ENCODE data around the gene E2F2. TPM values are rescaled to one million over a fixed set of nuclear protein-coding genes. Genes with fewer than 3 reads are reported as not detected.
A peak's percentile ranks its signal among the peaks of the same experiment; 100 is the strongest.

The E2F2 gene
- total RNA-seq, 1 donor from 2014 or later: 32.0 TPM

DNA sequence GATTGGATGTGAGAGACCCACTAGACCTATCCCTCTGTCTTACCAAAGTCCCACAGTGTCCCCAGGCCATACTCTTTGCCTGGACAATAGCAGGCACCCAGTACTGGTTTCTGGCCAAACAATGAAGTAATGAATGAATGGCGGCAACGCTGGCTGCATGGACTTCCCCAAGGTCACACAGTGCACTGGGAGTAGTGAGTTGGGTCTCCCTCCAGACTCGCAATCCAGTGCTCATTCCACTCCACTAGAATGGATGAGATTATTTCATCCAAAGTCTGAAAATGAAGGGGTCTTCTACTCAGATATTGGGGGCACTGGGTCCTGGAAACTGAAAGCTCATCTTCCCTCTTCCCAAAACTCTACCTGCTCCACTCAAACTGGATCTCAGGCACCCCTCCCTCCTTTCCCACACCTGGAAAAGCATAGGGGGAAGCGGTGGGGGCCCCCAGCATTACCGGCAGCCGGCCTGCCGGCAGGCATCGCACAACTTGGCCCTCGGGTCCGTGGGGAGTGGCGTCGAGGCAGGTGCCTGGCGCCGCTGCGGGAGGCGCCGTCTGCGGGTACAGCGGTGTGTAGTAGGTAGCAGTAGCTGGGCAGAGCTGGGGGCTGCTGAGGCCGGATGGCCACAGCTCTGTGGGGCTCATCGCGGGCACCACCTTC is 816 bp downstream of the E2F2 start:
- Mint-ChIP-seq H3K27ac (peak overlapping the region; percentile 84), H3K27me3 (ENCODE audit: insufficient read depth) (no peaks in the 10 kb centered on the region), H3K36me3 (ENCODE audit: low read depth) (peaks cover 7% of the 10 kb centered on the region), H3K4me3 (peak overlapping the region; percentile 85), H3K4me1 (ENCODE audit: low read depth) (peaks cover 84% of the 10 kb centered on the region), H3K9me3 (no peaks in the 10 kb centered on the region)
- intact Hi-C loops (cut with micrococcal nuclease): loop anchor here (2.0 to 5.0 kb wide), 2 partner anchors 185 to 212 kb away; partner anchors contain the start of genes ELOA and HNRNPR
- DNase-seq (ENCODE audit: low spot score): no peak

DNA sequence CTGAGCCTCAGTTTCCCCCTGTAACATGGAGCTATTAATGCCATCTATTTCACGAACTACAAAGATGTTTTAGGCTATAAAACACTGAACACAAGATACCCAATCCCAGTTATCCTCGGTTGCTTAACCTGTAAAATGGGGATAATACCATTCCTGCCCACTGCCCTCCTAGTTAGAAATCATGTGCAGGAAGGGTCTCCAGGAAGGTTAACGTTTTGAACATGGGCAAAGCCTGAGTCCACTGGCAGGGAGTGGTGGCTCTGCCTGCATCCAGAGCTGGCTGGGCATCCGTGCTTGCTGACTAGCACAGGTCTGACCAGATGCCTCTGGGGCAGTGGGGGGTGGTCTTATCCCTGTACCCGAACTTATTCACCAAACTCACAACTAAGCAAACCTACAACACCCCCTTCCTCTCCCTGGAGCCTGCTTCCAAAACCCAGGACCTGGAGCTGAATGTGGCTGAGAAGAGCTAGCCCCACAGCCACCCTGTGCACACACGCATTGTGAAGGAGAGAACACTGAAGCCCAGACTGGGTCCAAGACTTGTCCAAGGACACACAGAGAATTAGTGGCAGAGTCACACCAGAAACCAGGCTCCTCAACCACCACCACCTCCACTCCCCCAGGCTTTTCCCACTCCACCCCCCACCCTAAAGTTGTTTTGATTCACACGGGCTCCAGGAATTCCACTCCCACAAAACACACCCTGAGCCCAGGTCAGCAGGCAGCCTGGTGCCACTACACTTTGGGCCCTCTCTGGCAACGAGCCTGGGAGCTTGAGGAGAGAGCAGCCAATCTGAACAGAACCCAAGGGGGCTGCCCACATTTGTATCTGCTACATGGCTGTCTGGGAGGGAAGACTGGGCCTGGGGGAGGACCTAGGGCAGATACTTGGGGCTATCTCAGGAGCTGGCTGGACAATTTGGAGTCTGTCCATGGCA is 1.6 kb downstream of the E2F2 start:
- peak overlapping the region; percentile 84 for H3K27ac Mint-ChIP-seq
- H3K36me3 Mint-ChIP-seq (ENCODE audit: low read depth): peaks cover 7% of the 10 kb centered on the region
- DNase-seq (ENCODE audit: low spot score): no peak
- H3K9me3 Mint-ChIP-seq: no peaks in the 10 kb centered on the region
- H3K27me3 Mint-ChIP-seq (ENCODE audit: insufficient read depth): no peaks in the 10 kb centered on the region
- H3K4me3 Mint-ChIP-seq: peak overlapping the region; percentile 85
- H3K4me1 Mint-ChIP-seq (ENCODE audit: low read depth): peaks cover 87% of the 10 kb centered on the region
- intact Hi-C loops (cut with micrococcal nuclease): loop anchor here (2.0 to 10.0 kb wide), 4 partner anchors 29 to 415 kb away; partner anchors contain the start of genes ELOA, HNRNPR and ID3

DNA sequence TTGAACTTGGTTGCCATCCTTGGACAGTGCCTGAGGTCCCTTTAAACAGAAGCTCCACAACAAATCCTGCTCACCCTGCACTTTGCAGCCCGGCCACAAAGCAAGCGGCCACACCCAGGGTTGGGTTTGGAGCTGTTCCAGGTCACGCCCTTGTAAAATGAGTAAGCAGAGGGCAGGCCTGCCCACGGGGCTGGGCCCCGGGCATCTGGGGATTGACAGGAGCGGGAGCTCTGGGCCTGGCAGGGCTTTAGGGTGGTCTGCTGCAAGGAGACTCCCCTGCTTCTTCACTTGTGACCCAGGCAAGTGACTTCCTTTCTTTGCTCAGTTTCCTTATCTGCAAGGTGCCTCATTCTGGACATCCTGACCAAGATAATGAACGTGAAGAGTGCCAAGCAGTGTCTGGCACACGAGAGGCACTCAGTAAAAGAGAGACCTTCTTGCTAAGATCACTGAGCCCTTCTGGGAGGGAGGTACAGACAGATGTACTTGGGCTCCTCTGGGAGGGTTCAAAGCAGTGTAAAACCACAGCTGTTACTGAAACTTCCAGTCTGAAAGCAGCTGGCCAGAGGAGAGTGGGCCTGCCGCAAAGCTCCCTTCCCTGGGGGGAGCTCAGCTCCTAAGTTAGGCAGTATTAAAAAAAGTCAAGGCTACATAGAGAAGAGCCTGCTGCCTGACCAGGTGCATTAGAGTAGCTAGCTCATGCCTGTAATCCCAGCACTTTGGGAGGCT is 2.6 kb downstream of the E2F2 start:
- Mint-ChIP-seq H3K36me3 (ENCODE audit: low read depth) (peaks cover 7% of the 10 kb centered on the region), H3K4me3 (peak overlapping the region; percentile 85), H3K27ac (peak overlapping the region; percentile 84), H3K9me3 (no peaks in the 10 kb centered on the region), H3K4me1 (ENCODE audit: low read depth) (peaks cover 81% of the 10 kb centered on the region), H3K27me3 (ENCODE audit: insufficient read depth) (no peaks in the 10 kb centered on the region)
- DNase-seq (ENCODE audit: low spot score): peak; percentile 77
- intact Hi-C loops (cut with micrococcal nuclease): loop anchor here (1.0 to 10.0 kb wide), 3 partner anchors 30 to 414 kb away; partner anchors contain the start of genes ASAP3 and ID3

- Mint-ChIP-seq H3K27ac (peak overlapping the region; percentile 84), H3K4me1 (ENCODE audit: low read depth) (peaks cover 78% of the 10 kb centered on the region), H3K36me3 (ENCODE audit: low read depth) (peaks cover 8% of the 10 kb centered on the region), H3K9me3 (no peaks in the 10 kb centered on the region), H3K4me3 (peak overlapping the region; percentile 85), H3K27me3 (ENCODE audit: insufficient read depth) (no peaks in the 10 kb centered on the region)
- no peak for DNase-seq (ENCODE audit: low spot score)
- intact Hi-C loops (cut with micrococcal nuclease): loop anchor here (1.0 to 10.0 kb wide), 3 partner anchors 31 to 413 kb away; partner anchors contain the start of genes ASAP3 and ID3
Measured at GRCh38 chr1:23527900-23528249, 3.2 kb downstream of the E2F2 start.

DNA sequence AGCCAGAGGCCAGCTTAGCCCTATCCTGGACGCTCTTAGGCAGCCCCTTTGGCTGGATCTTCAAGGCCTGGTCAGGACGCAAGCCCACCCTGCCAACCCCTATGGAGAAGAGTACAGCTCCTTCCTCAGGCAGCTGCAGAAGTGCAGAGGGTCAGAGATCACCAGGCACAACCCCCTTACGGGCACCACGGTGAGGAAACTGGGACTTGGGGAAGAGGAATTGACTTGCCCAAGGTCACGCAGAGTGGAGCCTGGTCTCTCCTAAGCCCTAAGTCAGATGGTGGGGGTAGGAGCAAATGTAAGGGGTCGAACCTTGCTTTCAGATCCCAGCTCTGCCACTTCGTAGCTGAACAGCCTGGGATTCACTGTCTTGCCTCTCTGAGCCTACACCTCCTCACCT is 3.7 kb downstream of the E2F2 start:
- DNase-seq (ENCODE audit: low spot score): no peak
- Mint-ChIP-seq H3K4me3 (peak overlapping the region; percentile 85), H3K27ac (peak overlapping the region; percentile 84), H3K4me1 (ENCODE audit: low read depth) (peaks cover 78% of the 10 kb centered on the region), H3K36me3 (ENCODE audit: low read depth) (peaks cover 13% of the 10 kb centered on the region), H3K9me3 (no peaks in the 10 kb centered on the region), H3K27me3 (ENCODE audit: insufficient read depth) (no peaks in the 10 kb centered on the region)
- intact Hi-C loops (cut with micrococcal nuclease): loop anchor here (10.0 kb wide), 1 partner anchor 413 kb away; no protein-coding TSS in a partner anchor

GRCh38 chr1:23526329-23527041 is 4.5 kb downstream of the E2F2 start:
- peaks cover 75% of the 10 kb centered on the region for H3K4me1 Mint-ChIP-seq (ENCODE audit: low read depth)
- intact Hi-C loops (cut with micrococcal nuclease): loop anchor here (10.0 kb wide), 1 partner anchor 412 kb away; no protein-coding TSS in a partner anchor
- peak overlapping the region; percentile 89 for H3K27ac Mint-ChIP-seq
- peaks cover 20% of the 10 kb centered on the region for H3K36me3 Mint-ChIP-seq (ENCODE audit: low read depth)
- H3K4me3 Mint-ChIP-seq: peak overlapping the region; percentile 70
- no peak for DNase-seq (ENCODE audit: low spot score)
- H3K27me3 Mint-ChIP-seq (ENCODE audit: insufficient read depth): no peaks in the 10 kb centered on the region
- H3K9me3 Mint-ChIP-seq: no peaks in the 10 kb centered on the region

DNA sequence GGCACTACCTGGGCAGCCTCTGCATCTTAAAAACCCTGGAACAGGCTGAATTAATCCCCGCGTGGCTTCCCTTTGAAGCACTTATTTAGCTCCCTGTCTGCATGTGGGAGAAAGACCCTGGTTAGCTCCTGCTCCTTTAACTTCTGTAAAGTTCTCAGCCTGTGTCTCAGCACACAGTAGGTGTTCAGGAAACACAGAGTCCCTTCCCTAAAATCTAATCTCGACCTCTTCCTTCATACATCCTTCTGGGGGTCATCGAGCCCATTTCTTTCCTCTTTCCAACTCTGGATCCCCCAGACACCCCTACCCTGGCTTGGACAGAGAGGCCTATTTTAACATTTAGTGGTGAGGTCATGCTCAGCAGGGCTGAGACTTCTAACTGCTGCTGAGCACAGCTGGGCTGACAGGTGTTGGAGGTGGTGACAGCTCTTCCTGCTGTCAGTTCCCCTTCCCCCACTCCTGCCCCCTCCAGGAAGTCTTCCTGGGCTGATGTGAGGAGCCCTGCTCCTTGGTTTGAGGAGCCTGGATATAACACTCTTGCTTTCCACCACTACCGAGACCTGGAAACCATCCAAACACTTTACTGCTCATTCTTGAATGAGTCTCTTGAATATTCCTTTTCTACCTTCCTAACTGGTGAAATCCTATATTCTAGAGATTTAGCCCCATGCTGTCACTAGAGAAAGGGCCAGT is 5.3 kb downstream of the E2F2 start:
- intact Hi-C loops (cut with micrococcal nuclease): loop anchor here (10.0 kb wide), 1 partner anchor 411 kb away; no protein-coding TSS in a partner anchor
- Mint-ChIP-seq H3K4me3 (peak overlapping the region; percentile 70), H3K36me3 (ENCODE audit: low read depth) (peaks cover 21% of the 10 kb centered on the region), H3K27me3 (ENCODE audit: insufficient read depth) (no peaks in the 10 kb centered on the region), H3K9me3 (no peaks in the 10 kb centered on the region), H3K27ac (peak overlapping the region; percentile 89), H3K4me1 (ENCODE audit: low read depth) (peaks cover 71% of the 10 kb centered on the region)
- peak; percentile 20 for DNase-seq (ENCODE audit: low spot score)

GRCh38 chr1:23524716-23525401 is 6.2 kb downstream of the E2F2 start:
- Mint-ChIP-seq H3K27me3 (ENCODE audit: insufficient read depth) (no peaks in the 10 kb centered on the region), H3K4me3 (peak overlapping the region; percentile 70), H3K4me1 (ENCODE audit: low read depth) (peaks cover 67% of the 10 kb centered on the region), H3K36me3 (ENCODE audit: low read depth) (peaks cover 20% of the 10 kb centered on the region), H3K9me3 (no peaks in the 10 kb centered on the region), H3K27ac (peak overlapping the region; percentile 89)
- peak; percentile 12 for DNase-seq (ENCODE audit: low spot score)
- intact Hi-C loops (cut with micrococcal nuclease): loop anchor here (10.0 kb wide), 1 partner anchor 410 kb away; no protein-coding TSS in a partner anchor

- Mint-ChIP-seq H3K9me3 (no peaks in the 10 kb centered on the region), H3K27me3 (ENCODE audit: insufficient read depth) (no peaks in the 10 kb centered on the region), H3K4me1 (ENCODE audit: low read depth) (peaks cover 60% of the 10 kb centered on the region), H3K27ac (peak overlapping the region; percentile 68), H3K36me3 (ENCODE audit: low read depth) (peaks cover 25% of the 10 kb centered on the region), H3K4me3 (no peak overlapping the region)
- no peak for DNase-seq (ENCODE audit: low spot score)
- intact Hi-C loops (cut with micrococcal nuclease): loop anchor here (10.0 kb wide), 1 partner anchor 409 kb away; no protein-coding TSS in a partner anchor
Measured at GRCh38 chr1:23524163-23524562, 6.9 kb downstream of the E2F2 start.

DNA sequence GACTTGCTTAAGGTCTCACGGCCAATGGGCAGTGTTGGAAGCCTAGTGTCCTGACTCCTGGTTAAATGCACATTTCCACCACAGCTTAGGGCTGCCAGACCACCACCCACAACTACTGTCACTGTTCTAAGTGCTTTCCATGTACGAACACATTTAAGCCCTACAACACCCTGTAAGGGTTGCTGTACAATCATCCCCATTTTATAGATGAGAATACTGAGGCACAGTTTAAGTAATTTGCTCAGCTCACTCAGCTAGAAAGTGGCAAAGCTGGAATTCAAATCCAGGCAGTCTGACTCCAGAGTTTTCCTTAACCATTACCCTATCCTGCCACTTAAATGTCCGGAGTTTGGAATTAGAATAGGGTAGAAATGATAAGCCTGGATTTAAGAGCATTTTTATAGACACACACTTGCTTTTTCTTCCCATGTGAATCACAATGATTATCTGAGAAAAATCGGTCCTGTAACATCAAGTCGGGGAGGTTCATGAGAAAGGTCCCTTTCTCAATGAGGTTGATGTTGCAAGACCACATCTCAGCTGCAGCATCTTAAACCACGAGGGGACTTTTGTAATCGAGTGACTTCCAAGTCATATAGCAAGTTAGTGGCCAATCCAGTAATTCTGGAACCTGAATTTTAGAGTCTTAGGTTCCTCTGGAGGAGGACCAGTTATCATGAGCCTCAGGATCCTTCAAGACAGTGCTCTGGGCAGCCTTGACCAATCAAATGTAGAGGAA is 8.6 kb downstream of the E2F2 start:
- Mint-ChIP-seq H3K36me3 (ENCODE audit: low read depth) (peaks cover 34% of the 10 kb centered on the region), H3K9me3 (no peaks in the 10 kb centered on the region), H3K27ac (no peak overlapping the region), H3K4me3 (no peak overlapping the region), H3K27me3 (ENCODE audit: insufficient read depth) (no peaks in the 10 kb centered on the region), H3K4me1 (ENCODE audit: low read depth) (peaks cover 42% of the 10 kb centered on the region)
- no peak for DNase-seq (ENCODE audit: low spot score)
- intact Hi-C loops (cut with micrococcal nuclease): loop anchor here (1.0 to 10.0 kb wide), 2 partner anchors 9 to 408 kb away; partner anchors contain the start of gene E2F2

All from activated T-helper 1 cell treated with anti-CD3 and anti-CD28 coated beads, Interleukin-12 subunit alpha, Interleukin-12 subunit beta, Interleukin-2, Interleukin-4 antibody, amounts not matched to agents 30 ng/mL and 10 ng/mL and 1 ng/mL, durations not matched to agents 14 hours and 24 hours and 36 hours (primary cell).